Esophagus squamous epithelium (tissue), 4 donors: ENCODE results near the gene TRMT6.

ENCODE experiments used
- POLR2A ChIP-seq, 4 donors: fragments of 450-650 bp; IDR thresholded peaks; one replicate each; pipeline ENCODE4 v1.6.1; 2017; ENCODE audit warnings: antibody characterized with exemption in 4 of 4, mild to moderate bottlenecking in 4 of 4, moderate library complexity in 3 of 4
- TF ChIP-seq, protein P1 (sequence below), 6 experiments: fragments of 450-650 bp in 4 of 6; fragments of 200-600 bp in 2 of 6; sonication (generic) in 2 of 6; IDR thresholded peaks; one replicate each; pipeline ENCODE4 v1.5.1; 2016 to 2019; ENCODE audit warnings: antibody characterized with exemption in 6 of 6, mild to moderate bottlenecking in 4 of 6, moderate library complexity in 4 of 6

DNA sequence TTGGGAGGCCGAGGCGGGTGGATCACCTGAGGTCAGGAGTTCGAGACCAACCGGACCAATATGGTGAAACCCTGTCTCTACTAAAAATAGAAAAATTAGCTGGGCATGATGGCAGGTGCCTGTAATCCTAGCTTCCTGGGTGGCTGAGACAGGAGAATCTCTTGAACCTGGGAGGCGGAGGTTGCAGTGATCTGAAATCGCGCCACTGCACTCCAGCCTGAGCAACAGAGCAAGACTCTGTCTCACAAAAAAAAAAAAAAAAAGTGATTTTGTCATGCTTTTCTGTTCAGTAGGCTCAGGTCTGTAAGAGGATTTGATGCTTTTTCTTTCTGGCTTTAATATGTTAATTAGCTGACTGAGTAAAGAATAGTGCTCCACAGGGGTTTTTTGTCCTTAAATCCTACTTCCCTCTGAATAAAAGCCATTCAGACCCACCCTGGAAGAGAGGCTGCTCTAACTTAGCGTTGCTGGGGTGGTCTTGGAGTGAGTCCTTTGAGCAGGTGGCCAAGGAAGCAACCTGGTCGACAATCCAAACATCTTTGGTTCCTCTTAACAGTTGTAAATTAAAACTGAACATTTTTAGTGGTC lies 19.1 kb upstream of the TRMT6 start:
- TF ChIP-seq, protein P1, sequence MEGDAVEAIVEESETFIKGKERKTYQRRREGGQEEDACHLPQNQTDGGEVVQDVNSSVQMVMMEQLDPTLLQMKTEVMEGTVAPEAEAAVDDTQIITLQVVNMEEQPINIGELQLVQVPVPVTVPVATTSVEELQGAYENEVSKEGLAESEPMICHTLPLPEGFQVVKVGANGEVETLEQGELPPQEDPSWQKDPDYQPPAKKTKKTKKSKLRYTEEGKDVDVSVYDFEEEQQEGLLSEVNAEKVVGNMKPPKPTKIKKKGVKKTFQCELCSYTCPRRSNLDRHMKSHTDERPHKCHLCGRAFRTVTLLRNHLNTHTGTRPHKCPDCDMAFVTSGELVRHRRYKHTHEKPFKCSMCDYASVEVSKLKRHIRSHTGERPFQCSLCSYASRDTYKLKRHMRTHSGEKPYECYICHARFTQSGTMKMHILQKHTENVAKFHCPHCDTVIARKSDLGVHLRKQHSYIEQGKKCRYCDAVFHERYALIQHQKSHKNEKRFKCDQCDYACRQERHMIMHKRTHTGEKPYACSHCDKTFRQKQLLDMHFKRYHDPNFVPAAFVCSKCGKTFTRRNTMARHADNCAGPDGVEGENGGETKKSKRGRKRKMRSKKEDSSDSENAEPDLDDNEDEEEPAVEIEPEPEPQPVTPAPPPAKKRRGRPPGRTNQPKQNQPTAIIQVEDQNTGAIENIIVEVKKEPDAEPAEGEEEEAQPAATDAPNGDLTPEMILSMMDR (IDR thresholded peaks at IDR 0.05): no peak
- no peak for TF ChIP-seq POLR2A (IDR thresholded peaks at IDR 0.05)
